ENCODE data around the gene SLC9A4. TPM values are rescaled to one million over a fixed set of nuclear protein-coding genes. Genes with fewer than 3 reads are reported as not detected.

SLC9A4 gene
- total RNA-seq, 1 donor from 2014 or later, result 2.2 TPM

GRCh38 chr2:102442967-102443828, 29.8 kb upstream of the SLC9A4 start:
- DNase-seq (ENCODE audit: low read depth), result no peak
- no peaks in the 10 kb centered on the region for H3K36me3 ChIP-seq (ENCODE audit: control insufficient read depth, insufficient read depth, low read length)
- peak; percentile 70 for TF ChIP-seq CTCF (IDR thresholded peaks at IDR 0.05; ENCODE audit: insufficient read depth, low read length, poor library complexity, severe bottlenecking)
- no peaks in the 10 kb centered on the region for H3K27me3 ChIP-seq (ENCODE audit: control insufficient read depth, insufficient read depth, low read length)
- no peak overlapping the region for H3K4me3 ChIP-seq (ENCODE audit: low read depth, low read length)

DNA sequence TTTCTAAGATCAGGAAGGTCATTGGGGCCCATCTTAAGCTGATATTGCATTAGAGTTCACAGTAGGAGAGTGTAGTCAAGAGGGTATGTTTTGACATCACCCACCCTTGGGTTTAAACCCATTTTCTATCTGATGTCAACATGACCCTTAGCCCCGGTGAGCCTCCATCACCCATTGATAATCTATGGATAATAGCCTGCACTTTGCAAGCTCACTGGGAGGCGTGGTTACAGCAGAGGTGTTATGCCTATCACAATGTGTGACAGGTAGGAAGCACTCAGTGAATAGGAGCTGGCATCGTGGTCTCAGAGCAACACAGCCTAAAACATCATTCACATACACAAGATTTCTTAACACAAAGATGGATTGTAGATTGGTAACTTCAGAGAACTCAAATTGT, 28.8 kb upstream of the SLC9A4 start:
- no peaks in the 10 kb centered on the region for H3K36me3 ChIP-seq (ENCODE audit: control insufficient read depth, insufficient read depth, low read length)
- TF ChIP-seq CTCF (IDR thresholded peaks at IDR 0.05; ENCODE audit: insufficient read depth, low read length, poor library complexity, severe bottlenecking), result no peak
- H3K27me3 ChIP-seq (ENCODE audit: control insufficient read depth, insufficient read depth, low read length), result no peaks in the 10 kb centered on the region
- no peak for DNase-seq (ENCODE audit: low read depth)
- no peak overlapping the region for H3K4me3 ChIP-seq (ENCODE audit: low read depth, low read length)

DNA sequence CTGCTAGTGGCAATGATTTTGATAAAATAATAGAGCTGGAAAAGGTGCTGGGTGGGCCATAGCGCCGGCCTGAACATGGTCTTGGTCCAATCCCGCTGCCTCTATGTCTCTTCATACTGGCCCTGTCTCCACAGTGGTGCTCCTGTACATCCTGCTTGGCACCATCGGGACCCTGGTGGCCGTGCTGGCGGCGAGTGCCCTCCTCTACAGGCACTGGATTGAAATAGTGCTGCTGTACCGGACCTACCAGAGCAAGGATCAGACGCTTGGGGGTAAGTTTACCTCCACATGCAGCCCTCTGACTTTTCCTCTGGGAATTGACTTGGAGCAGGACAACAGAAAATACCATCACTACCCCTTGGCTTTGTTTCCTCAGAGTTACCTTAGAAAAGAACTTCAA, 26.1 kb upstream of the SLC9A4 start:
- no peaks in the 10 kb centered on the region for H3K36me3 ChIP-seq (ENCODE audit: control insufficient read depth, insufficient read depth, low read length)
- no peak overlapping the region for H3K4me3 ChIP-seq (ENCODE audit: low read depth, low read length)
- TF ChIP-seq CTCF (IDR thresholded peaks at IDR 0.05; ENCODE audit: insufficient read depth, low read length, poor library complexity, severe bottlenecking), result no peak
- no peak for DNase-seq (ENCODE audit: low read depth)
- no peaks in the 10 kb centered on the region for H3K27me3 ChIP-seq (ENCODE audit: control insufficient read depth, insufficient read depth, low read length)

DNA sequence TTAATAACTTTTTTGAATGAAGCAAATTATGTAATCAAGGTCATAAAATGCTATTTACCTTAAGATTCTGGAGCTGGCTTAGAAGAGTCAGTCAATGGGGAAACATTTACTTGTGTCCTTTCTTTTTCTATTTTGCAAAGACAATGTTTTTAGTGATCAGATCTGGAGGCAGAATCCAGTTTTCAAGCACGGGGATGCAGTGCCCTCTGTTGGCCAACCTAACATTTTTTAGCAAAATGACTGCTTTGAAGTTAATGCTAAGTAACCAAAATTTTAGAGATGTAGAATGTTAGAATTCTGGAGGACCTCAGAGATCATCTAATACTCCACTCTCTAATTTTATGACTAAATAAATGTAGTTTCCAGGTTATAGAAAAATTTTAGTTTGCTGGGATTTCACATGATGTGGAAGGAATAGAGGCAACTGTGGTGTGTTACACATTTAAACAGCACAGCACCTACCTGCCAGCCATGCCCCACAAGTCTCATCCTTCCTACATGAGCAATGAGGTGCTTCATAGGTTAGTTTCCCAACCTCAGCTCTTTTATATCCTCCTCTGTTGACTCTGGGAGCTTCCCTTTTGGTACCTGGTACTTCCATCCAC, 23.6 kb upstream of the SLC9A4 start:
- Histone ChIP-seq H3K36me3 (ENCODE audit: control insufficient read depth, insufficient read depth, low read length) (no peaks in the 10 kb centered on the region), H3K27me3 (ENCODE audit: control insufficient read depth, insufficient read depth, low read length) (no peaks in the 10 kb centered on the region), H3K4me3 (ENCODE audit: low read depth, low read length) (no peak overlapping the region)
- peak; percentile 64 for TF ChIP-seq CTCF (IDR thresholded peaks at IDR 0.05; ENCODE audit: insufficient read depth, low read length, poor library complexity, severe bottlenecking)
- DNase-seq (ENCODE audit: low read depth), result no peak

DNA sequence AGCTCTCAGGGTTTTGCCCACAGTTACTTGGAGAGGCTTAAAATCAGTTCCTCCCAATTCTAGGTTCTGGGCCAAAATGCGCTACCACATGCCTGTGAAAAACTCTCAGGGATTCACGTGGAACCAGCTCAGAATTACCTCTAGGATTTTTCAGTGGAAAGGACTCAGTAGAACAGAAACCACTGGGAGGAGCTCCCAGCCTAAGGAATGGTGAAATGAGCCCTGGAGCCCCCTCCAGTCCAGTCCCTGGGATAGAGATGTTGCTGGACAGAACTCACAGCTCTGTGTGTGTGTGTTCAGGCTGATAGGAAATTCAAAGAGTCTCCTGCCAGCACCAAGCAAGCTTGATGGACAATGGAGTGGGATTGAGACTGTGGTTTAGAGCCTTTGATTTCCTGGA, 21.1 kb upstream of the SLC9A4 start:
- no peak overlapping the region for H3K4me3 ChIP-seq (ENCODE audit: low read depth, low read length)
- no peak for DNase-seq (ENCODE audit: low read depth)
- TF ChIP-seq CTCF (IDR thresholded peaks at IDR 0.05; ENCODE audit: insufficient read depth, low read length, poor library complexity, severe bottlenecking), result no peak
- no peaks in the 10 kb centered on the region for H3K27me3 ChIP-seq (ENCODE audit: control insufficient read depth, insufficient read depth, low read length)
- no peaks in the 10 kb centered on the region for H3K36me3 ChIP-seq (ENCODE audit: control insufficient read depth, insufficient read depth, low read length)
